Vagina (tissue), 2 donors: Measurements from ENCODE around the gene CFHR4.

Source experiments
- POLR2A ChIP-seq, 2 donors: fragments of 450-650 bp; IDR thresholded peaks; one replicate each; pipeline ENCODE4 v1.6.1; 2017; ENCODE audit warnings: antibody characterized with exemption in 2 of 2, mild to moderate bottlenecking in 2 of 2, moderate library complexity in 2 of 2
- TF ChIP-seq, protein P1 (sequence below), 3 experiments: fragments of 450-650 bp in 2 of 3; fragments of 200-600 bp in 1 of 3; sonication (generic) in 1 of 3; IDR thresholded peaks; one replicate each; pipeline ENCODE4 v1.5.1; 2017 to 2019; ENCODE audit warnings: antibody characterized with exemption in 3 of 3, mild to moderate bottlenecking in 2 of 3, moderate library complexity in 2 of 3

DNA sequence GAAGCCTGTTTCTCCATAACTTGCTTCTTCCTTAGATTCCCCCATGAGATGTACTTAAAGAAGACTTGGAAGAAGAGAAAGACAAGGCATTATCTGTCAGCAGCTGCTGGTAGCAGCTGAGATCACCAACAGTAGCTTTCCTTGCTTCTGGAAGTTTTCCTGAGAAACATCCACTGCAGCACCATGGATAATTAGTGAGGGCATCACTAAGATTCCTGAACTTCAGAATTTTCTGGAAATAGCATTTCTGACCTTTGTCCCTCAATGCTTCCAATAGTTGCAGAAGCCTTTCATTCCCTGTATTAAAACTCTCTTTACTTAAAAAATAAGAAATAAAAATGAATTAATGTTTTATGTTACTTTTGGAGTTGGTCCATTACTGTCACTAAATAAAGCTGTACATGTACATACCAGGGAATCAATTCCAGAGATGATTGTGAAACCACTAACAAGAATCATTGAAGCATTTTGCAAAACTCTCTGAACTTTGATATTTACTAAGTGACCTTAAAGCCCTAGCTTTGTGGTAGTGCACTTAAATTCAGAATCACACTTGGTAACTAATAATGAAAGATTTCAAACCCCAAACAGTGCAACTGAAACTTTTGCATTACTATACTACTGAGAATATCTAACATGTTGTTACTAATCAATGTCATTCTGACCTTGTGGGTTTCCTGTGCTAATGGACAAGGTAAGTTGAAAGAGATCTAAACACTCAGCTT, at the start of gene CFHR4:
- TF ChIP-seq, protein P1, sequence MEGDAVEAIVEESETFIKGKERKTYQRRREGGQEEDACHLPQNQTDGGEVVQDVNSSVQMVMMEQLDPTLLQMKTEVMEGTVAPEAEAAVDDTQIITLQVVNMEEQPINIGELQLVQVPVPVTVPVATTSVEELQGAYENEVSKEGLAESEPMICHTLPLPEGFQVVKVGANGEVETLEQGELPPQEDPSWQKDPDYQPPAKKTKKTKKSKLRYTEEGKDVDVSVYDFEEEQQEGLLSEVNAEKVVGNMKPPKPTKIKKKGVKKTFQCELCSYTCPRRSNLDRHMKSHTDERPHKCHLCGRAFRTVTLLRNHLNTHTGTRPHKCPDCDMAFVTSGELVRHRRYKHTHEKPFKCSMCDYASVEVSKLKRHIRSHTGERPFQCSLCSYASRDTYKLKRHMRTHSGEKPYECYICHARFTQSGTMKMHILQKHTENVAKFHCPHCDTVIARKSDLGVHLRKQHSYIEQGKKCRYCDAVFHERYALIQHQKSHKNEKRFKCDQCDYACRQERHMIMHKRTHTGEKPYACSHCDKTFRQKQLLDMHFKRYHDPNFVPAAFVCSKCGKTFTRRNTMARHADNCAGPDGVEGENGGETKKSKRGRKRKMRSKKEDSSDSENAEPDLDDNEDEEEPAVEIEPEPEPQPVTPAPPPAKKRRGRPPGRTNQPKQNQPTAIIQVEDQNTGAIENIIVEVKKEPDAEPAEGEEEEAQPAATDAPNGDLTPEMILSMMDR (IDR thresholded peaks at IDR 0.05), result no peak
- TF ChIP-seq POLR2A (IDR thresholded peaks at IDR 0.05), result no peak
